Bronchial epithelial cell (primary cell): ENCODE measurements around the gene UBASH3B. TPM values are rescaled to one million over a fixed set of nuclear protein-coding genes. Genes with fewer than 3 reads are reported as not detected.

Experiments used
- DNase-seq: peaks from one replicate; pipeline ENCODE4 v3.0.0-alpha.2; 2010; ENCODE audit warnings: low read depth
- FAIRE-seq: peaks from 2 replicates; lab custom pipeline; 2011; peaks lifted over from hg19 to GRCh38; lab: Jason Lieb, UNC
- H3K27me3 ChIP-seq: 2 replicates; pipeline ENCODE4 v1.5.1; 2011; ENCODE audit warnings: low read length; ENCODE audit not compliant: control insufficient read depth, insufficient read depth
- H3K36me3 ChIP-seq: 2 replicates; pipeline ENCODE4 v1.5.1; 2011; ENCODE audit warnings: low read length; ENCODE audit not compliant: control insufficient read depth, insufficient read depth
- H3K4me3 ChIP-seq: 2 replicates; pipeline ENCODE4 v1.5.1; 2011; ENCODE audit warnings: mild to moderate bottlenecking, low read depth, low read length, control low read depth
- CTCF ChIP-seq: IDR thresholded peaks from 2 replicates; pipeline ENCODE4 v1.5.1; 2011; ENCODE audit warnings: mild to moderate bottlenecking, moderate library complexity, low read length, control low read depth, inconsistent platforms; ENCODE audit not compliant: insufficient read depth, severe bottlenecking
- total RNA-seq: library from RNA; depleted of rRNA; stranded (reverse); fragments of >200 nt; gene quantifications from 2 replicates; pipeline ENCODE4 v1.2.1, GENCODE V29; 2014

Gene UBASH3B
- total RNA-seq, 1 donor from 2014 or later = 10.0 TPM

- Histone ChIP-seq H3K36me3 (no peaks in the 10 kb centered on the region), H3K27me3 (no peaks in the 10 kb centered on the region), H3K4me3 (no peak overlapping the region)
- TF ChIP-seq CTCF = no peak
- DNase-seq (no peak), FAIRE-seq (no peak)
These were observed 120.3 kb downstream of the UBASH3B start for GRCh38 chr11:122775675-122776271.

GRCh38 chr11:122776546-122776945 is 121.0 kb downstream of the UBASH3B start:
- H3K4me3 ChIP-seq = no peak overlapping the region
- FAIRE-seq (no peak), DNase-seq (no peak)
- no peak for TF ChIP-seq CTCF
- no peaks in the 10 kb centered on the region for H3K36me3 ChIP-seq
- H3K27me3 ChIP-seq = no peaks in the 10 kb centered on the region

- TF ChIP-seq CTCF = no peak
- Histone ChIP-seq H3K27me3 (no peaks in the 10 kb centered on the region), H3K36me3 (no peaks in the 10 kb centered on the region), H3K4me3 (no peak overlapping the region)
- DNase-seq (no peak), FAIRE-seq (no peak)
These were observed 121.8 kb downstream of the UBASH3B start for GRCh38 chr11:122777343-122777742.

GRCh38 chr11:122778148-122778547 is 122.6 kb downstream of the UBASH3B start:
- Histone ChIP-seq H3K36me3 (no peaks in the 10 kb centered on the region), H3K27me3 (no peaks in the 10 kb centered on the region), H3K4me3 (no peak overlapping the region)
- DNase-seq (peak; percentile 84), FAIRE-seq (no peak)
- TF ChIP-seq CTCF = no peak

- Histone ChIP-seq H3K27me3 (no peaks in the 10 kb centered on the region), H3K36me3 (no peaks in the 10 kb centered on the region), H3K4me3 (no peak overlapping the region)
- no peak for TF ChIP-seq CTCF
- DNase-seq (no peak), FAIRE-seq (no peak)
These were observed 123.6 kb downstream of the UBASH3B start for GRCh38 chr11:122779047-122779629.
